GM15510 (cell line): Measurements from ENCODE around the gene NELL1.

Source experiments
- POLR2A ChIP-seq: IDR thresholded peaks from 3 replicates; pipeline ENCODE4 v1.6.1; 2011; ENCODE audit warnings: borderline replicate concordance; ENCODE audit not compliant: insufficient read length; ENCODE audit errors: extremely low read depth

The NELL1 gene

DNA sequence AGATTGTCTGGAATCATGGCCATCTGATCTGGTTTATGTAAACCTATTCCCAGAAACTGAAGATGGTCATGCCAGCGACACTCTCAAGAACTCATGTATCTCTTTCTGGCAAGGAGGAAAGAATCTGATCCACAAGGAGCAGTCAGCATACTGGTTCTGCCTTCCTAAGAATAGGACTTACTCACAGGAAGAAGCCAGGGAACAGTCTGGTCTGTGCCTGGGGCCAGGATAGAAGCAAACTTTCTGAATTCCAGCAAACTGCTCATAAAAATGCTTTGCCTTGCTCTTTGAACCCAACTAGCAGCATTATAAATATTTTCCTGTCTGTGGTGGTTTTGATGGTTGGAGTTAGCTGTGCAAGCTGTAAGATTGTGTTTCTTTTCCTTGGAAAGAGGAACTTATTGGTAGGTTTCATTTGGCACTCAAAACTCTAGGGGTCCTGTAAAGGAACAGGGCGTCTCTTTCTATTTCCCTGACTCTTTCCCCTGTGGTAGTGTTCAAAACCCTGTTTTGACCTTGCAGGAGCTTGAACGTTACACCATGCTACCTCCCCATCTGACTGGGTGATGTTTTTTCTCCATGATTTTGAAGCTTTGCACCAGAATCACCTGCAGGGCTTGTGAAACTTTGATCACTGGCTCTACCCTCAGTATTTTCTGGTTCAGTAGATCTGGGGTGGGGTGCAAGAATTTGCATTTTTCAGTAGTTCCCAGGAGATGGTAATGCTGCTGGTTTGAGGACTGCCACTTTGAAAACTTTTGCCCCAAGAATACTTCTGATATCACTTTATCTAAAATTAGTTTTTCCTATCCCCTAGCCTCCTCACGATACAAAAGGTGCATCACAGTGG lies 895.7 kb downstream of the NELL1 start:
- no peak for TF ChIP-seq POLR2A

DNA sequence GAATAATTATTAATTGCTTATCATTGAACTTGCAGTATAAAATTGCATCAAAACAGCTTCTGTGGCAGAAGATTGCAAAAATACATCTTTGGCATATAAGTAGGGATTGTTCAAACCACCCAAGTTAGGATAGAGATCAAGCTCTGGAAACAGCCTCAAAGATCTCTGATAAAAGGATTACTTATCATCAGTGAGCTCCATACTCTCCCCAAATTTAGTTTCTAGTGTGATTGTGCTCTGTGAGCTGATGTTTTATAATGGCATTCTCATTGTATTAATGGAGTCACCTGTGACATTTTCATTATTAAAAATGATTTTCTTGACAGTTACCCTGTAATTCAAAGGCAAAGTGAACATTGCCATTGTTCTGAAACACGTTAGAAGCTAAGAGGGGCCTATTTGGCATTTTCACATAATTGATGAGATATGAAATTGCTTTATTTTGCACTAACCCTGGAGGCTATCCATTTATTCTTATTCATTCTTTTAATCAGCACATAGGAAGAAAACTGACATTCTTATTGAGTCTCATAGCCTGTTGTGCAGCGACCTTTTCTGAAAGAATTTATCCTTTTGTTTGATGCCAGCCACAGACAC lies 897.2 kb downstream of the NELL1 start:
- no peak for TF ChIP-seq POLR2A

DNA sequence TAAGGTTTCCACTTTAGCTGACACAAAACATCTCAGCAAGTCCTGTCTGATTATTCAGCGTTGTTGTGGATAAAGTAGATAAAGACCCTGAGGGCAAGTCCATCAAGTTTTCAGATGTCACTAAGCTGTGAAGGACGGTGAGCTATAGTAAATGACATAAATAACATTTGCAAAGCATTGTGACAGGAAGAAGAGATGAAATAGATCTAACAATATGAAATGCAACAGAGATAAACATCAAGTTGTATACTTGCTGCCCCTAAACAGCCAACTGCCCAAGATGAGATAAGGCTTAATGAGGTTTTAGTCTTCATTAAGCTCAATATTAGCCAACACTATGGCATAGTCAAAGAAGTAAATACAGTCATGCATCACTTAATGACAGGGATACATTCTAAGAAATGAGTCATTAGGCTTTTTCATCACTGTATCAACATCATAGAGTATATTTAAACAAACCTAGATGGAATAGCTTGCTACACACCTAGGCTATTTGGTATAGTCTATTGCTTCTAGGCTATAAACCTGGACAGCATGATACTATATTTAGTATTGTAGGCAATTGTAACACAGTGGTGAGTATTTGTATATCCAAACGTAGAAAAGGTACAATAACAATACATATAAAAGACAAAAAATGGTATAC lies 898.4 kb downstream of the NELL1 start:
- no peak for TF ChIP-seq POLR2A

DNA sequence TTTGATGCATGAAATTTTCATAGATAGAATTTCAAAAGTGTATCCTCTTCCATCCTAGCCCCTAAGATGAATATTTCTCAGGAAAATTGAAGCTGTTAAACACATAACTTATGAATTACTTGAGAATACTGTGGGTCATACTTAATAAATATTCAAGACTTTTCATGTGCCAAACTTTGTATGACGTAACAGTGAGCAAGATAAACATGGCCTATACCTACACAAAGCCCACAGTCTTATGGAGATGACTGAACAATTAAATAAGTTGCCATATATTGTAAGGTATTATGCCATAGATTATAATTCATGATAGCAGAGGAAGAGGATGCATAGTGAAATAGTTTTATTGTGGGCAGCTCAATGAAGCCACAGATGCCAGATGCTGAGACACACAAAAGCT lies 902.8 kb downstream of the NELL1 start:
- no peak for TF ChIP-seq POLR2A

GRCh38 chr11:21582791-21583190 lies 913.4 kb downstream of the NELL1 start:
- no peak for TF ChIP-seq POLR2A

DNA sequence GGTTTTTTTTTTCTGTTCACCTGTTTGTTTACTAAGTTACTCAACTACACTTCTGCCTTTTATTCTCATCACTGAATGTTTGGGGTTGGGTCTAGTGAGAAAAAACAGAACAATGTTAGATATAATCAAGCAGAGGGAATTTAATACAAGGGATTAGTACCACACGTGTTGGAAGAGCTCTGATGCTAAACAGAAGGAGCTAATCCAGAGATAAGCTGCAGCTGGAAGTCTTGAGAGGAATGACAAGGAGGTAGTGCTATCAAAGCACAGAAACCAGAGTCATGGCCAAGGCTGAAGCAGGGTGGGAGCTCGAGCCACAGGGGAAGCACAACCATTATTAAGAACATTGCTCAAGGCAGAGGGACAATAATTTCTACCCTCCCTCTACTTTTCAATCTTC lies 919.4 kb downstream of the NELL1 start:
- no peak for TF ChIP-seq POLR2A

GRCh38 chr11:21602699-21603098 lies 933.3 kb downstream of the NELL1 start:
- no peak for TF ChIP-seq POLR2A

- TF ChIP-seq POLR2A: no peak
Observed at GRCh38 chr11:21603886-21604285, 934.5 kb downstream of the NELL1 start.

DNA sequence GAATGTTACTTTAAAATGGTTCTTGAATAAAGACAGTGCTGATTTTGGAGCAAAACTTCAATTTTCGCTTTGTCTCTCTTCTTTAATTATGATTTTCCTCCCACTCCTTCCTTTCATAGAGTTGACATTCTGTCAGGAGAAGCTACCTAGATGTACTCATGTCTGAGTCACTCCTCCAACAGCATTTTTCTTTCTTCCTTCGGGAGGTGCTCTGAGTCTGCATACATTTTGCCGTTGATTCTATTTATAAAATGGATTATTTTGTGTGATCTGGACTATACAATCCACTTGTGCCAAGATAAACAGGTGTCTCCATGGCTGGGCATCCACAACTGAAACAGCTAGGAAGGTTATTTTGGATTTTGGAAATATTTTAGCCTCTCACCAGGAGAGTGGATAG lies 935.2 kb downstream of the NELL1 start:
- no peak for TF ChIP-seq POLR2A

GRCh38 chr11:21612326-21612725 lies 942.9 kb downstream of the NELL1 start:
- TF ChIP-seq POLR2A: no peak

DNA sequence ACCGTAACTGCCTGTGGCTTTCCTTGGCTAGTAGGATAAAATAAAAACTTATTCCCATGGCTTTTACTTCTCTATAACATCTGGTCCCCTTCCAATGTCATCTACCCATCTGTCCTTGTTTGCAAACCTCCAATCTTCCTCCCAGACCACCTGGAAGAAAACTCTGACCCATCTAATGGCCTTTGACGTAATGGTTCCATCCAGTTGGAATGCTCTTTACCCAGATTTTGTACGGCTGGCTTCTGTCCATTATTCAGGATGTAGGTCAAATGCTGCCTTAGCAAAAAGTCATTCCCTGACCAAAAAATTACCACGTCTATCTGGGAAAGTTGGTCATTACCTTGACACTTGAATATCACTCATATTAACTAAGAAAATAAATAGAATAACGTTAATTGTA lies 945.6 kb downstream of the NELL1 start:
- TF ChIP-seq POLR2A: no peak

DNA sequence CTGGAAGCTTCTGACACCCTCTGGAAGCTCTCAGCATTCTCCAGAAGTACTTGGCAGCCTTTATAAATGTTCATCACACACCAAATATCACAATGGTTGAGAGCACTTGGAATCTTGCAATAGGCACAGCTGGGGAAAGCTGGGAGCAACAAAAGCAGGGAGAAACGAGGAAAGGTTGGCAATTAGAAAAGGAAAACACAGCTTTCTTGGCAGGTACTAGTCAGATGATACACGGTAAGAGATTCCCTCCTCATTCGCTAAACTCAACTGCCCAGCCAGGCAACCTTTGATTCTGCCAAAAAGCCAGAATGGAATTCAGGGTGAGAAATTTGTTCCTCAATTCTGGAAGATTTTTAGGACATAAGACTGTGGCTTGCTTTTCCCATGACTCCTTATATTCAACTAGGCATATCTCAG lies 946.6 kb downstream of the NELL1 start:
- TF ChIP-seq POLR2A: no peak

- no peak for TF ChIP-seq POLR2A
Observed at GRCh38 chr11:21622566-21622965, 953.2 kb downstream of the NELL1 start.

DNA sequence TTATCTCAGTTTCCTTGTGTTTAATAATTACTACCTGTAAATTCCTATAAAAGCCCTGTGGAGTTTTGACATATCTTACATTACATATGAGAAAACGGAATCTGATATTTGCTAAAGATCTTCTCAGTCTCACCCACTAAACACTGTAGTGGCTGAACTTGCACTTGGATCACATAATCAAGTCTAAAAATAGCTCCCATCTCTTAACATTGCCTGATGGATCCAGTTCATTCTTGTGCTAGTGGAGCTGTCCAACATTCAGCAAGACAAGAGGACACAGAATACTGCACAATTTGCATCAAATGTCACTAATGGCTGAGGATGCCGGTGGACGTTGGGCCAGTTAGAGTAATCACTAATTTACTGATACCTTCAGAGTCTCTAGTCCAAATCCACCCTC lies 953.6 kb downstream of the NELL1 start:
- no peak for TF ChIP-seq POLR2A
